22Rv1 (cell line): ENCODE results near the gene NR1D1.
A peak's percentile ranks its signal among the peaks of the same experiment; 100 is the strongest.

Experiments
- H3K27ac ChIP-seq: fragments of 450-650 bp; 2 replicates; pipeline ENCODE4 v1.5.1; 2017
- CTCF ChIP-seq: fragments of 450-650 bp; IDR thresholded peaks from 2 replicates; pipeline ENCODE4 v1.5.1; 2017; ENCODE audit warnings: mild to moderate bottlenecking
- ZFX ChIP-seq: fragments of 450-650 bp; IDR thresholded peaks from 2 replicates; pipeline ENCODE4 v1.6.1; 2017; ENCODE audit warnings: antibody characterized with exemption, borderline replicate concordance

NR1D1 gene

DNA sequence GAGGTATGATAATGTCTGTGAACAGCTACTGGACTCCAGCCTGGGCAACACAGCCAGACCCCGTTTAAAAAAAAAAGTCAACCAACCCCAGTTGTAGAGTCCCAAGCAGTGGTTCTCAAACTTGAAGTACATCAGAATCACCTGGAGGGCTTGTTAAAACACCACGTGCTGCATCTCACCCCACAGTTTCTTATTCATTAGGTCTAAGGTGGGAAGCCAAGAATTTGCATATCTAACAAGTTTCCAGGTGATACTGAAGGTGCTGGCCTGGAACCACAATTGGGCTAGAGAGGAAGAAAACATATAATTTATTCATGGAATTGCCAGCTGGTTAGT is 14.7 kb upstream of the NR1D1 start:
- peak overlapping the region; percentile 89; the same call in 1 of the 2 replicates for H3K27ac ChIP-seq
- TF ChIP-seq CTCF (no peak), ZFX (no peak)

GRCh38 chr17:40113907-40114245 is 13.5 kb upstream of the NR1D1 start:
- TF ChIP-seq ZFX, result no peak
- H3K27ac ChIP-seq, result peak overlapping the region; percentile 89

DNA sequence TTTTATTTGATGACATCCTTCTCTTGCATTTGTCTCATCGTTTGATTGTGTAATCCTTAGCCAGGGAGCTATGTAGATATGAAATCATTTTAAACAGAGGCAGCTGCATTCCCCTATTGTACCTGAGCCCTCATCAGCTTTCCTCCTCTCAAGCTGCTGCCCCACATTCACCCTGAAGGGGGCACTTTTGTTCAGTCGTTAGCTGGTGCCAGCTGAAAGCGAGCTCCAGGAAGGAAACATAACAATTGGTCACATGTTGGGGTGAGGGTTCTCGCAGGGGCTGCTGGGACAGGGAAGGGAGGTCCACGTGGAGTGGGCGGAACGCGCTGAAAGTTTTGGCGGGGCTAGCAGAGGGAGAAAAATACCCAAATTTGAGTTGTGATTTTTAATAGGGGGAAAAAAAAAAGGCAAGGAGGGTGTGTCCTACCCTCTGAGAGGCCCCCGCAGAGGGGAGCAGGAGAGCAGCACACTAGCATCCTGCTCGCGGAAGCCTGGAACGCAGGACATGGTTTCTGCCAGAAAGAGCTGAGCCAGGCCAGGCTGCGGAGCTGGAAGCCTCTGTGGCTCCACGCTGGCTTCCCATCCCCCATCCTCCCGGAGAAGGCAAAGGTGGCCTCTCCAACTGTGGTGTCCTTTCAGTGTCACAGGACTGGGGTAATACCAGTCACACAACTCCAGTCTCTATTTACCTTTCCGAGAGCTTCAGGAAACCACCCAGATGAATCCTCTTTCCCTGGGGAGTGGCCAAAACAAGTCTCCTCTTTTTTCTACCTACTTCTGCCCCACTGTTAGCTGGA is 12.9 kb upstream of the NR1D1 start:
- TF ChIP-seq CTCF (peak; percentile 87), ZFX (no peak)
- peak overlapping the region; percentile 89 for H3K27ac ChIP-seq

DNA sequence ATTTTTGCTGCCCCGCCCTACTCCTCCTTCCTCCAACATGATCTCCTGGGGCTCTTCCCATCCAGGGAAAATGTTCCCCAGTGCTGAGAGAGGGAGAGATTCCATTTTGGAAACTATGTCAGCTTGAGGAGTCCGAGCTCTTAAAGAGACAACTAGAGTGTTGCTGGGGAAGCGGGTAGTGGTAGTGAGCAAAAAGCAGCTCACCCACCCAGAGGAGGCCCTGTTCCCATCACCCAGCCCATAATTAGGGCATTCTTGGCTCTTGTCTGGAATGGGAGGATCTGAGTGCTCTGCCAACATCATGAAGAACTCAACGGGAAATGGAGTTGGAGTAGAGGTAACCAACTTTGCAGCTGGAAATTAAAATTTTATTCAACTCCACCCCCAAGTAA is 12.3 kb upstream of the NR1D1 start:
- TF ChIP-seq ZFX (no peak), CTCF (no peak)
- H3K27ac ChIP-seq, result peak overlapping the region; percentile 89

- H3K27ac ChIP-seq, result peak overlapping the region; percentile 89
Measured at GRCh38 chr17:40112191-40112711, 11.9 kb upstream of the NR1D1 start.

GRCh38 chr17:40111221-40112128 is 11.1 kb upstream of the NR1D1 start:
- peak overlapping the region; percentile 89; the same call in 1 of the 2 replicates for H3K27ac ChIP-seq
- TF ChIP-seq CTCF (peak; percentile 79), ZFX (no peak)

More at GRCh38 chr17:40112191-40112711, 11.9 kb upstream of the NR1D1 start:
- TF ChIP-seq ZFX (no peak), CTCF (no peak)

- no peak overlapping the region for H3K27ac ChIP-seq
- no peak for TF ChIP-seq ZFX
- TF ChIP-seq CTCF, result no peak
Measured at GRCh38 chr17:40110026-40110845, 9.8 kb upstream of the NR1D1 start.
